Measurements from ENCODE around the gene UST. TPM values are rescaled to one million over a fixed set of nuclear protein-coding genes. Genes with fewer than 3 reads are reported as not detected.

Gene UST
- total RNA-seq, 1 experiment from 2014 or later, result 6.1 TPM

DNA sequence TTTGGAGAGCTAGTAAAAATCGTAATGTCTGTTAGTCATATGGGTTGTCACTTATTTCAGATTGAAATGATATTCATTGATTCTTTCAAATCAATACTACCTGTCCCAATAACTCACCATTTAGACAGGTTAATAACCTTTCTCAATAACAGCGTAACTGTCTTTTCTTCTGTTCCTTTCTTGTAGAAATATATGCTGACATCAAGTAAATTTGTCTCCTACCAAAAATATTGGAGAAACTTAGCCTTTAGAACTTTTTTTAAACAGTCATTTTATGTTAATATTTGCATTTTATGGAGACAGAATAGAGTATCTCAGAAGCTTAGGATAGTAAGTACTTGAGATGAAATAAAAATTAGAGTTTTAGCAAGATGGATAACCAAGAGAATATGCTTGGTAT, 278.2 kb downstream of the UST start:
- no peak for ATAC-seq
- Histone ChIP-seq H3K4me2 (ENCODE audit: low read length) (no peak overlapping the region), H3K27me3 (ENCODE audit: insufficient read depth, low read length) (no peaks in the 10 kb centered on the region), H3K4me1 (ENCODE audit: control insufficient read depth in 1 of 2, insufficient read depth in 2 of 2, low read length in 2 of 2) (peaks cover 5 to 7% of the 10 kb centered on the region in 2 experiments; a peak in 2 of 4 replicates), H3K9me2 (ENCODE audit: insufficient read depth) (no peaks in the 10 kb centered on the region), H3K27ac (ENCODE audit: low read depth, low read length) (no peak overlapping the region), H3K79me2 (ENCODE audit: insufficient read depth, low read length) (no peaks in the 10 kb centered on the region), H3K9ac (ENCODE audit: low read length) (no peak overlapping the region), H3K36me3 (ENCODE audit: control insufficient read depth in 1 of 2, insufficient read depth in 2 of 2, low read length in 2 of 2) (no peaks in the 10 kb centered on the region), H4K20me1 (ENCODE audit: insufficient read depth) (no peaks in the 10 kb centered on the region), H2AFZ (ENCODE audit: low read depth, low read length, poor library complexity, severe bottlenecking) (no peak overlapping the region), H3K9me3 (ENCODE audit: control insufficient read depth in 1 of 2, insufficient read depth in 1 of 2, low read depth in 1 of 2, low read length in 2 of 2) (no peaks in the 10 kb centered on the region), H3K4me3 (replicated peaks in 1 of 2; ENCODE audit: low read depth in 1 of 2, low read length in 2 of 2) (no peak overlapping the region)
- intact Hi-C loops (cut with micrococcal nuclease), result loop anchor here (5.0 kb wide), 2 partner anchors 448 to 902 kb away; no protein-coding TSS in a partner anchor
- ChIA-PET CTCF (interaction anchor here (0.7 kb wide), 2 partner anchors 57 to 465 kb away, joined by 3 to 4 read pairs; no protein-coding TSS in a partner anchor), POLR2A (no interaction called here), RAD21 (ENCODE audit: low non-redundant PET in 1 of 2, low total read pairs in 2 of 2, uncharacterized antibody in 2 of 2, unreplicated experiment in 2 of 2) (no interaction called here)
- no TSS peak for BruUV-seq (replicated peaks)
- TF ChIP-seq ELF1 (IDR thresholded peaks at IDR 0.05; ENCODE audit: borderline replicate concordance, low read depth), result no peak
- DNase-seq (ENCODE audit: low read depth, low spot score), result no peak

DNA sequence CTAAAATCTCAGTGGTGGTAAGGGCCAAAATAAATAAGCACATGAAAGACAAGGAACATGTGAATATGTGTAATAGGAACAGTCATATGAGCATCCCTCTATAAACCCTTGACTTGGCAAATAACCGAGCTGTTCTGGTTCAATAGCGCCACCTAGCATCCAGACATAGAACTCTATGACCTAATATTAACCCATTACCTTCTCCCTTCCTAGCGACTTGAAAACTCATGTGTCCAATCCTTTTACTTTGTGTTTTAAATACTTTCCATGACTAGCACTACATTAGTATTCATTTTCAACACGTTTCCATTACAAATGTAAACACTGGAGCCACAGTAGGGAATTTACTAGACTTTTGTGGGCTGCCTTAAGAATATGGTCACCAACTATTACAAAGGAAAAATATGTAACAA, 279.7 kb downstream of the UST start:
- ChIA-PET CTCF (interaction anchor here (1.1 to 4.0 kb wide), 4 partner anchors 14 to 467 kb away, joined by 3 to 37 read pairs (median 4); no protein-coding TSS in a partner anchor), POLR2A (no interaction called here), RAD21 (ENCODE audit: low non-redundant PET in 1 of 2, low total read pairs in 2 of 2, uncharacterized antibody in 2 of 2, unreplicated experiment in 2 of 2) (interaction anchor here in 1 of 2 experiments (1.6 kb wide), 1 partner anchor 448 kb away, joined by 5 read pairs; no protein-coding TSS in a partner anchor)
- Histone ChIP-seq H3K27me3 (ENCODE audit: insufficient read depth, low read length) (no peaks in the 10 kb centered on the region), H3K4me3 (replicated peaks in 1 of 2; ENCODE audit: low read depth in 1 of 2, low read length in 2 of 2) (no peak overlapping the region), H3K9me2 (ENCODE audit: insufficient read depth) (no peaks in the 10 kb centered on the region), H2AFZ (ENCODE audit: low read depth, low read length, poor library complexity, severe bottlenecking) (no peak overlapping the region), H3K27ac (ENCODE audit: low read depth, low read length) (no peak overlapping the region), H3K9me3 (ENCODE audit: control insufficient read depth in 1 of 2, insufficient read depth in 1 of 2, low read depth in 1 of 2, low read length in 2 of 2) (no peaks in the 10 kb centered on the region), H3K4me2 (ENCODE audit: low read length) (no peak overlapping the region), H3K79me2 (ENCODE audit: insufficient read depth, low read length) (no peaks in the 10 kb centered on the region), H3K36me3 (ENCODE audit: control insufficient read depth in 1 of 2, insufficient read depth in 2 of 2, low read length in 2 of 2) (no peaks in the 10 kb centered on the region), H4K20me1 (ENCODE audit: insufficient read depth) (no peaks in the 10 kb centered on the region), H3K4me1 (ENCODE audit: control insufficient read depth in 1 of 2, insufficient read depth in 2 of 2, low read length in 2 of 2) (peaks cover 3 to 6% of the 10 kb centered on the region in 2 experiments), H3K9ac (ENCODE audit: low read length) (no peak overlapping the region)
- ATAC-seq (peak; percentile 75), DNase-seq (ENCODE audit: low read depth, low spot score) (peak; percentile 70)
- BruUV-seq (replicated peaks), result no TSS peak
- intact Hi-C loops (cut with micrococcal nuclease), result loop anchor here (2.0 to 5.0 kb wide), 3 partner anchors 449 to 901 kb away; no protein-coding TSS in a partner anchor
- TF ChIP-seq, protein P1, sequence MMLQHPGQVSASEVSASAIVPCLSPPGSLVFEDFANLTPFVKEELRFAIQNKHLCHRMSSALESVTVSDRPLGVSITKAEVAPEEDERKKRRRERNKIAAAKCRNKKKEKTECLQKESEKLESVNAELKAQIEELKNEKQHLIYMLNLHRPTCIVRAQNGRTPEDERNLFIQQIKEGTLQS (IDR thresholded peaks at IDR 0.05), result no peak
- TF ChIP-seq JUND (IDR thresholded peaks at IDR 0.05) (peak; percentile 26; the same call in 1 of the 2 replicates), TCF7L2 (IDR thresholded peaks at IDR 0.05; ENCODE audit: borderline replicate concordance, extremely low read depth, insufficient read depth, insufficient read length) (no peak), SP1 (IDR thresholded peaks at IDR 0.05; ENCODE audit: low read depth) (0 out of 2 replicates have a peak, but pooled peaks have one; percentile 15), ELF1 (IDR thresholded peaks at IDR 0.05; ENCODE audit: borderline replicate concordance, low read depth) (no peak), RAD21 (IDR thresholded peaks at IDR 0.05; ENCODE audit: low read depth) (peak; percentile 79), CBX3 (IDR thresholded peaks at IDR 0.05; ENCODE audit: low read depth) (peak; percentile 67; the same call in 1 of the 2 replicates)
- TF ChIP-seq, protein P2, sequence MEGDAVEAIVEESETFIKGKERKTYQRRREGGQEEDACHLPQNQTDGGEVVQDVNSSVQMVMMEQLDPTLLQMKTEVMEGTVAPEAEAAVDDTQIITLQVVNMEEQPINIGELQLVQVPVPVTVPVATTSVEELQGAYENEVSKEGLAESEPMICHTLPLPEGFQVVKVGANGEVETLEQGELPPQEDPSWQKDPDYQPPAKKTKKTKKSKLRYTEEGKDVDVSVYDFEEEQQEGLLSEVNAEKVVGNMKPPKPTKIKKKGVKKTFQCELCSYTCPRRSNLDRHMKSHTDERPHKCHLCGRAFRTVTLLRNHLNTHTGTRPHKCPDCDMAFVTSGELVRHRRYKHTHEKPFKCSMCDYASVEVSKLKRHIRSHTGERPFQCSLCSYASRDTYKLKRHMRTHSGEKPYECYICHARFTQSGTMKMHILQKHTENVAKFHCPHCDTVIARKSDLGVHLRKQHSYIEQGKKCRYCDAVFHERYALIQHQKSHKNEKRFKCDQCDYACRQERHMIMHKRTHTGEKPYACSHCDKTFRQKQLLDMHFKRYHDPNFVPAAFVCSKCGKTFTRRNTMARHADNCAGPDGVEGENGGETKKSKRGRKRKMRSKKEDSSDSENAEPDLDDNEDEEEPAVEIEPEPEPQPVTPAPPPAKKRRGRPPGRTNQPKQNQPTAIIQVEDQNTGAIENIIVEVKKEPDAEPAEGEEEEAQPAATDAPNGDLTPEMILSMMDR (IDR thresholded peaks at IDR 0.05 in 2 of 3, conservative IDR thresholded peaks at IDR 0.05 in 1 of 3; ENCODE audit: borderline replicate concordance in 1 of 3, insufficient read depth in 1 of 3, low read depth in 2 of 3, low read length in 2 of 3), result peak; percentile 69 to 78 (median 74)
